Measurements from ENCODE around the gene VTI1A. TPM values are rescaled to one million over a fixed set of nuclear protein-coding genes. Genes with fewer than 3 reads are reported as not detected.

Gene VTI1A
- total RNA-seq, 1 experiment from 2014 or later, result 44.4 TPM

DNA sequence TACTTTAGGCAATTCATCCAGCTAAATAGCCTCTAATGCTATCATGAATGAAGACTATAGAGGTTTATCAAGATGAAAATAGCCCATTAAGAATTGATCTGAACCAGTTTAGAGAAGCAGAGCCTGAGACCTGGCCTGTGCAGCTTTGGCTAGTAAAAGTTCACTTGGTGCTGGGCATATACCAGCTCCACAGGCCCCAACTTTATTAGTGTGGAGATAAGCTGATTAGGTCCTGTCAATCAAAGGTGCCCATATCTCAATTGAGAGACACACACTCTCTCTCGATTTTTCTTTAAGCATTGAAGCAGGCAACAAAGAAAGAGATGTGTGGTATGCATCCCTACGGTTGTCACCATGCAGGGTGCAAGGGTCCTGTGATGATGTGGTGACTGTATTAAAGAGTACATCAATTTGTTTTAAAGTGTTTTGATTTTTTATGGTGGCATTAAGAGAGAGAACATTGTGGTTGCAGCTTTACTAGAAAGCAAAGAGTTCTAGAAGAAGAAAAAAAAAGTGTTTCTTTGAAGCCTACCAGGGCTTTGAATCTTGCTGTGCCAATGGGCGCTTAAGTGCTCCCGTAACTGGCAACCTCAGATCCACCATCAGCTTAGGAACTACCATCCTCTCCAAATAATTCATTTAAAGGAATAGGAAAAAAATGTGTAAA is 111.6 kb downstream of the VTI1A start:
- intact Hi-C loops (cut with micrococcal nuclease), result no loop called here
- no peaks in the 10 kb centered on the region for H3K4me1 Mint-ChIP-seq (ENCODE audit: insufficient read depth, unreplicated experiment)
- POLR2A ChIA-PET, result no interaction called here
- H3K27ac Mint-ChIP-seq (ENCODE audit: low read depth, unreplicated experiment), result no peak overlapping the region
- no peaks in the 10 kb centered on the region for H3K27me3 Mint-ChIP-seq (ENCODE audit: insufficient read depth, unreplicated experiment)
- TF ChIP-seq, protein P1, sequence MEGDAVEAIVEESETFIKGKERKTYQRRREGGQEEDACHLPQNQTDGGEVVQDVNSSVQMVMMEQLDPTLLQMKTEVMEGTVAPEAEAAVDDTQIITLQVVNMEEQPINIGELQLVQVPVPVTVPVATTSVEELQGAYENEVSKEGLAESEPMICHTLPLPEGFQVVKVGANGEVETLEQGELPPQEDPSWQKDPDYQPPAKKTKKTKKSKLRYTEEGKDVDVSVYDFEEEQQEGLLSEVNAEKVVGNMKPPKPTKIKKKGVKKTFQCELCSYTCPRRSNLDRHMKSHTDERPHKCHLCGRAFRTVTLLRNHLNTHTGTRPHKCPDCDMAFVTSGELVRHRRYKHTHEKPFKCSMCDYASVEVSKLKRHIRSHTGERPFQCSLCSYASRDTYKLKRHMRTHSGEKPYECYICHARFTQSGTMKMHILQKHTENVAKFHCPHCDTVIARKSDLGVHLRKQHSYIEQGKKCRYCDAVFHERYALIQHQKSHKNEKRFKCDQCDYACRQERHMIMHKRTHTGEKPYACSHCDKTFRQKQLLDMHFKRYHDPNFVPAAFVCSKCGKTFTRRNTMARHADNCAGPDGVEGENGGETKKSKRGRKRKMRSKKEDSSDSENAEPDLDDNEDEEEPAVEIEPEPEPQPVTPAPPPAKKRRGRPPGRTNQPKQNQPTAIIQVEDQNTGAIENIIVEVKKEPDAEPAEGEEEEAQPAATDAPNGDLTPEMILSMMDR (IDR thresholded peaks at IDR 0.05; ENCODE audit: unreplicated experiment), result no peak
- CTCF ChIA-PET, result interaction anchor here (1.1 to 1.2 kb wide), 2 partner anchors 86 to 826 kb away, joined by 3 to 4 read pairs; no protein-coding TSS in a partner anchor
- no peaks in the 10 kb centered on the region for H3K9me3 Mint-ChIP-seq (ENCODE audit: unreplicated experiment)
- H3K36me3 Mint-ChIP-seq (ENCODE audit: insufficient read depth, unreplicated experiment), result no peaks in the 10 kb centered on the region
- no TSS peak for BruUV-seq (replicated peaks)
- no peak overlapping the region for H3K4me3 Mint-ChIP-seq (ENCODE audit: unreplicated experiment)
- DNase-seq (ENCODE audit: unreplicated experiment), result no peak

DNA sequence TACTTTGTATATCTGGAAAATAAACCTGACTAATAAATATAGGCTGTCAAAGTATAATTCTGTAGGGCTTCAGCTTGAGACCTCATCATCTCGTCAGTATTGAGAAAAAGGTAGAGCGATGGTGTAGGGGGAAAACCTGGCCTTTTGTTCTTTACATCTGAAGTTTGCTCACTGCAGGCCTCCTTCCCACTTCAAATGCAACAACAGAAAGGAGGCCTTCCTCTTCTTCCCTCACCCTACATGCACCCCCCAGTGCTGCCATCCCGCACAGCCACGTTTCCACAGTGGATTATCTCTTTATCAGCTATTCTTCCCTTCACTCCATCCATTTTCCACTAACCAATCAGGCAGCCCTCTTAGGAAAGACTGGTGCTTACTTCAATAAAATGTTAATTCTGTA is 112.3 kb downstream of the VTI1A start:
- ChIA-PET POLR2A (no interaction called here), CTCF (no interaction called here)
- Mint-ChIP-seq H3K27me3 (ENCODE audit: insufficient read depth, unreplicated experiment) (no peaks in the 10 kb centered on the region), H3K9me3 (ENCODE audit: unreplicated experiment) (no peaks in the 10 kb centered on the region), H3K4me3 (ENCODE audit: unreplicated experiment) (no peak overlapping the region), H3K4me1 (ENCODE audit: insufficient read depth, unreplicated experiment) (no peaks in the 10 kb centered on the region), H3K27ac (ENCODE audit: low read depth, unreplicated experiment) (peak overlapping the region; percentile 3), H3K36me3 (ENCODE audit: insufficient read depth, unreplicated experiment) (no peaks in the 10 kb centered on the region)
- DNase-seq (ENCODE audit: unreplicated experiment), result no peak
- intact Hi-C loops (cut with micrococcal nuclease), result no loop called here
- no TSS peak for BruUV-seq (replicated peaks)
- TF ChIP-seq, protein P1 (IDR thresholded peaks at IDR 0.05; ENCODE audit: unreplicated experiment), result no peak

DNA sequence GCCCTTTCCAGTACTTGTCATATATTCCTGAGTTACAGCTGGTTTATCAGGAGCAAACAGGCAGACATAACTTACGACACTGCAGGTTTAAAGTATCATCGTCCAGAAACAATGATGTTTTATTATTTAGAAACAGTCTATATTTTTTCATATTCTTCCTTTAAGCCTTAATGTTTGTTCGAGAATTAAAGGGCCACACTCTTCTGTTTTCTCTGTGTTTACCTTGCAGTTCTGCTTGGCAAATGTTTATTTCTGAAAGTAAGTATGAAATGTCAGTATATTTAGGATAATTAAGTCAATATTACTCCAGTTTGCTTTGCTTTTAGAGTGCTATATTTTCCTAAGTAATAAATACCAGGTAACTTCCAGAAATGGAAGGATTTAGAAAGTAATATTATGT is 115.1 kb downstream of the VTI1A start:
- Mint-ChIP-seq H3K27me3 (ENCODE audit: insufficient read depth, unreplicated experiment) (no peaks in the 10 kb centered on the region), H3K4me3 (ENCODE audit: unreplicated experiment) (no peak overlapping the region), H3K36me3 (ENCODE audit: insufficient read depth, unreplicated experiment) (no peaks in the 10 kb centered on the region), H3K27ac (ENCODE audit: low read depth, unreplicated experiment) (no peak overlapping the region), H3K9me3 (ENCODE audit: unreplicated experiment) (no peaks in the 10 kb centered on the region), H3K4me1 (ENCODE audit: insufficient read depth, unreplicated experiment) (no peaks in the 10 kb centered on the region)
- no TSS peak for BruUV-seq (replicated peaks)
- no peak for DNase-seq (ENCODE audit: unreplicated experiment)
- ChIA-PET CTCF (no interaction called here), POLR2A (interaction anchor here (0.7 kb wide), 1 partner anchor 159 kb away, joined by 4 read pairs; no protein-coding TSS in a partner anchor)
- intact Hi-C loops (cut with micrococcal nuclease), result loop anchor here (10.0 kb wide), 1 partner anchor 893 kb away; no protein-coding TSS in a partner anchor
- TF ChIP-seq, protein P1 (IDR thresholded peaks at IDR 0.05; ENCODE audit: unreplicated experiment), result no peak

DNA sequence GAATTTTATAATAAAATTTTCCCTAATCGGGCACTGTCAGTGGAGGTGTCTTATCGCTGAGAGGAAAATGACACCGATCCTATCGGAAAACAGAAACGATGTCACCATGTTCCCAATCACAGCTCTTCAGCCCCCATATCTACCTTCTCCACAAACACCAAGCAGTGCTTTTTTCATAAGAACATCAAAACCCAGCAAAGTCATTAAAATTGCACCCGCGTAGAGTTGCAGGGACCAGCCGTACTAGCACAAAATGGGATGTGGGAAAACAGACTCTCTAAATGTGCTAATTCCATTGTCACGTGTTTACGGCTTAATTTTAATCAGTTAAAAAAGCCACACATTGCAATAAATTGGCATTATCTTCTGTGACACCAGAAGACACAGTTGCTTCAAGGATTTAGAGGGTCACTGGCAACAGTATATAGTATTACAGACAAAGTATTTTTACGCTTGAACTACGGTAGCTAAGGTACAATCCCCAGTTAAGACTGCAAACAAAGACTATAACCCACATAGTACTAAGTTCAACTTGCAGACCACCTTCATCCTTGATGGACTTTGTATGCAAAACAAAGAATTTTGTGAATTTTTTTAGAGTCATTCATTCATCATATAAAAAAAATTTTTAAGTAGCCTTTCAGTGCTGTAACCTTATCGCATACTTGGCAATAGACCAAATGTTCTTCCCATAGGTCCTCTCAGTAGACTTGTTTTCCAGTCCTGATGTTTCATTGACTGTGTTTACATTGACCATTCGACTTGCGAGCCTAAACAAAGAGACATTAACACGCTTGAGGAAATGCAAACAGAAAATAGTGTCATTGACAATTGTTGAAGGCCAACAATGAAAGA is 116.0 kb downstream of the VTI1A start:
- intact Hi-C loops (cut with micrococcal nuclease), result loop anchor here (10.0 kb wide), 1 partner anchor 892 kb away; no protein-coding TSS in a partner anchor
- Mint-ChIP-seq H3K27ac (ENCODE audit: low read depth, unreplicated experiment) (no peak overlapping the region), H3K36me3 (ENCODE audit: insufficient read depth, unreplicated experiment) (no peaks in the 10 kb centered on the region), H3K27me3 (ENCODE audit: insufficient read depth, unreplicated experiment) (no peaks in the 10 kb centered on the region), H3K4me1 (ENCODE audit: insufficient read depth, unreplicated experiment) (no peaks in the 10 kb centered on the region), H3K9me3 (ENCODE audit: unreplicated experiment) (no peaks in the 10 kb centered on the region), H3K4me3 (ENCODE audit: unreplicated experiment) (no peak overlapping the region)
- no peak for DNase-seq (ENCODE audit: unreplicated experiment)
- TF ChIP-seq, protein P1 (IDR thresholded peaks at IDR 0.05; ENCODE audit: unreplicated experiment), result no peak
- CTCF ChIA-PET, result interaction anchor here (0.6 to 0.9 kb wide), 2 partner anchors 43 to 563 kb away, joined by 3 to 4 read pairs; no protein-coding TSS in a partner anchor
- POLR2A ChIA-PET, result interaction anchor here (0.7 kb wide), 1 partner anchor 158 kb away, joined by 4 read pairs; no protein-coding TSS in a partner anchor
- no TSS peak for BruUV-seq (replicated peaks)

Data from MCF 10A (cell line).